Activated T-helper 1 cell treated with anti-CD3 and anti-CD28 coated beads, Interleukin-2, amount 50 U/mL, for 16 hours (primary cell): ENCODE measurements around the gene SUPT3H.

Source experiments
- DNase-seq, 2 donors: peaks; one replicate each; pipeline ENCODE4 v3.0.0-alpha.2; 2020; ENCODE audit warnings: low read depth in 1 of 2, low spot score in 1 of 2

SUPT3H gene

GRCh38 chr6:45129051-45129450 lies 248.7 kb downstream of the SUPT3H start:
- no peak for DNase-seq

DNA sequence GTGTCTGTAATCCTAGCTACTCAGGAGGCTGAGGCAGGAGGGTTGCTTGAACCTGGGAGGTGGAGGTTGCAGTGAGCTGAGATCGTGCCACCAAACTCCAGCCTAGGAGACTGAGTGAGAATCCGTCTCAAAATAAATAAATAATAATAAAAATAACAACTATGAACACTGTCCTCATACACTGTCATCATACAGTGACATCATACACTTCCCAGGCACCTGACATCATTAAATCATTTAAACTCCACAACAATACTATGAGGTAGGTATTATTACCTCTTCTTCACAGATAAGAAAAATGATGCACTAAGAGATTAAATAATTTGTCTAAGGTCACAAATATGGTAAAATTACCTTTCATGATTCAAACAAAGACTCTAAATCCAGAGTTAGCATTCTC lies 250.5 kb downstream of the SUPT3H start:
- DNase-seq = no peak

DNA sequence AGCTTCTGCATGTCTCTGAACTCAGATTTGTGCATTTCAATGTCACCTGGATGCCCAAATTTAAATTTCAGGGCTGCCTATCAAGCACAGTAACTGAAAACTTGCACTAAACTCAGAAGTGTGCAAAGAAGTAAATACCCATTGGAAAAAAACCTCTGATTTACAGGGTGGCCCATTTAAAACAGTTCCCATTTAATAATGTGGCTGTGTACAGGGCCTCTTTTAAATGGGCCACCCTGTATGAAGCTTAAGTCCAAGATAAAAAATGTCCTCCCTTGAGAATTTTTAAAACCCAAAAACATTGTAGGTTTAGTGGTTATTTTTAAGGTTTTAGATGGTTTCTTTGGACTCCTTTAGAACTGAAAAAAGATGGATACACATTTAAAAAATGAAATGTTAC lies 251.7 kb downstream of the SUPT3H start:
- no peak for DNase-seq

GRCh38 chr6:45123023-45123422 lies 254.7 kb downstream of the SUPT3H start:
- no peak for DNase-seq

- DNase-seq = no peak
Observed at GRCh38 chr6:45118754-45119153, 259.0 kb downstream of the SUPT3H start.

DNA sequence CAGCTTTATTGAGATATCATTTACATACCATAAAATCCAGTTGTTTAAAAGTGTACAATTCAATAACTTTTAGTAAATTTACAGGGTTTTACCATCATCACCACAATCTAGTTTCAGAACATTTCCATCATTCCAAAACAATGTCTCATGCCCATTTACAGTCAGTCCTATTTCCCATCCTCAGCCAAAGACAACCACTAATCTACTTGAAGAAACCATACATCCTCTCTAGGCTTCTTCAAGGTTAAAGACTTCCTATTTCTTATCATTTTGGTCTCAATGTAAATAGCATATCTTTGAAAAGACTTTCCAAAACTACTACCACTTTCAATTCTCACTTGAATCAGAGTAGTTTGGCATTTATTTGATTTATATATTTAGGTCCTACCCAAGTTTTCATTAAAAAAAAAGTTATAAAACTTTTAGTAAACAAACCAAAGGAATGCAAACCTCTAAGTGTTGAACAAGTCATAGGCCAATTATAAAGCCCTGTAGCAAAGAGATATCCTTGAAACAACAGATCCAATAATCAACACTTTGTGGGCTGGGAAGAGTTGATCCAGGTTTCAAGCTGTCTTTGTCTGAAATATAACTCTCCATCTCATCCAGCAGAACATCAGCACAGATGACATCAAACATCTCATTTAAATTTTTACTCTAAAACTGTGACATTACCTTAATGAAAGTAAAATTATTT lies 260.9 kb downstream of the SUPT3H start:
- no peak for DNase-seq

GRCh38 chr6:45115696-45116095 lies 262.0 kb downstream of the SUPT3H start:
- no peak for DNase-seq

DNA sequence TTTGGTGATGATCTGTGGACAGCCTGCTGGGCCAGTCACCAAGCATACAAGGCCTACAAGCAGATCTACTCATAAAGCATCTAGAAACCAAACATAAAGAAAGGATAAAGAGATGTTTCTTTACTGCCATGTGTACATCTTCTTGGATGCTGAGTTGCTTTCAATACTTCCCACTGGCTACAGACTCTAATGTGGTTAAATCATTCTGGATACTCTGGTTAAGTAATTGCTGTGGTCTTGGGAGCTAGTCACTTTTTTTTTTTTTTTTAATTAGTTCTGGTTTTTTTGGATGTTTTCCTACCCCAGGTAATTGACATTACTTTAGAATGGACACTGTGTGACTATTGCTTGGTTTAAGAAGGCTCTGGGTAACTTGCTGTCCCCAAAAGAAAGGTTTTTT lies 265.0 kb downstream of the SUPT3H start:
- no peak for DNase-seq

GRCh38 chr6:45109551-45109950 lies 268.2 kb downstream of the SUPT3H start:
- no peak for DNase-seq

DNA sequence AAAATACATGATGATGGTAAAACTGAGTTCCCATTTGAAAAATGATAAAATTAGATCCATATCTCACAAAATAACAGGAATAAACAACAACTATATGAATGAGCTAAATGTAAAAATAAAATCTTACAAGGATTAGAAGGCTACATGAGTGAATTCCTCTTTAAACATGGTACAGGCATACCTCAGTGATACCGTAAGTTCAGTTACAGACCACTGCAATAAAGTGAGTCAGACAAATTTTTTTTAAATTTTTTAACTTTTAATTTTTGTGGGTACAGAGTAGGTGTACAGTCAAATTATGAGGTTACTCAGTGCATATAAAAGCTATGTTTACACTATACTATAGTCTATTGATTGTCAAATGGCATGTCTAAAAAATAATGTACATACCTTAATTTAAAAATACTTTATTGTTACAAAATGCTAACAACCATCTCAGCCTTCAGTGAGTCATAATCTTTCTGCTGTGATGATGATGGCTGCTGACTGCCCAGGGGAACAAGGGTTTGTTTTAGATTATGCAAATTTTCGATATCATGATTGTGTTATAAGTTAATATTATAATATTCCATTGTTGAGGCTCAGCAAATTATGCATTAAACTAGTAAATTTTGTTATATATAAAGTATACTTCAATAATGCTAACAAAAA lies 272.4 kb downstream of the SUPT3H start:
- DNase-seq = no peak

- no peak for DNase-seq
Observed at GRCh38 chr6:45104429-45104828, 273.3 kb downstream of the SUPT3H start.

GRCh38 chr6:45098256-45098655 lies 279.5 kb downstream of the SUPT3H start:
- DNase-seq = no peak

DNA sequence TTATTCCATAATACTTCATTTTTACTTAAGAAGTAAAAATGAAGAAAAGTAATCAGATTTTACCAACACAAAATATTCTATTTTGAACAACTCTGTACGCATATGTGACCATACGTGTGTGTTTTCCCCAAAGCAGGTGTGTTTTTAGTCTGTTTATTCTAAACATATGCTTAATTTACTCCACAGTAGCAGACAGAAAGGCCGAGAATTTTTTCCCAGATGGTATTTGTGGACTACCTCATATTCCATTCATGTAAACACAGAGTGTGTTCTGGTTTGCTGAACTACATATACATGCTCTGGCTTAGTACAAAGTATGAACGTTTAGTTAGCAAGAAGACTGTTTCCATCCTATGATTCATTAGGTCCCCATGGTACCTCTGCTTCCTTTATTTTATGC lies 282.9 kb downstream of the SUPT3H start:
- no peak for DNase-seq

DNA sequence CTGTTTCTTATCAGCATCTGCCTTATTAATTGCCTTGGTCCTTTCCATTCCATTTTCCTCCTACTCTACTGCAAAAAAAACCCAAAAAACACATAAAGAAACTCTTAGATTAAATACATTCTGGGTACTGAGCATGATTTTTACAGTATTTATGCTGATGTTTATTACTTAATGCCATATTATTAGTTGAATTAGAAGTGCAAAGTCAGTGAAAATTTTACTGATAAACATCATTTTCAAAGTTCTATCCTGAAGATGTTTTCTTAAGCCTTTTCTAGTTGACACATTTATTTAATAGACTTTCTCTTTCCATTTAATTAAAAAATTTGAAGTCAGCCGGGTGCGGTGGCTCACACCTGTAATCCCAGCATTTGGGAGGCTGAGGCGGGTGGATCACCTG lies 285.6 kb downstream of the SUPT3H start:
- DNase-seq = no peak

DNA sequence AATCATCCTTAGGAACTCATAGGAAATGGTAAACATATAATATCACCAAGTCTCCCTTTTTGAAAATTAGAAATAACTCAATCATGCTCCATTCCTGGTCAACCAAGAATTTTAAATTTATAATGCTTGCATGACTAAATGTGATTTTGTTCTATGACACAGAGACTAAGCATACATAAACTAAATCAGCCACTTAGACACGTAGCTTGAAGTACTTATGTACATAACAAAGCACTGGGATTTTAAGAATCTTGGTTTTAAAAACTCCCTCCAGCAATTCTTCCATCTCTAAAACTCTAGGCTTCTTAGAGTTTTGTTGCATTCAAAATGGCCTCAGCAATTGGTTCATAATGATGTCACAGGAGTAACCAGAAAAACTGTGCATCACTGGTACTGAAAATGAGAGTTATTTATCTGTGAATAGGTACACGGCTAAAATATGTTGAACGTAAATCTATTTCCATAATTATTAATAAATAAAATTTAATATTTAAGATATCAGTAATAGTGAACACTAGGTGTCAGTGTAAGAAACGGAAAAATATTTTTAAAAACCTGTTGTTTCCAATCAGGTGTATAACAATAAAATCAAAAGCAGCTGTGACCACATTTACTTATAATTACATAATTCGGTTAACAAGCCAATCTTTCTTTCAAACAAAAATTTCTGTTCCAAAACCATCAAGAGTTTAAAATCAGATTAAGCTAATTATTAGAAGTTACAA lies 291.2 kb downstream of the SUPT3H start:
- no peak for DNase-seq

DNA sequence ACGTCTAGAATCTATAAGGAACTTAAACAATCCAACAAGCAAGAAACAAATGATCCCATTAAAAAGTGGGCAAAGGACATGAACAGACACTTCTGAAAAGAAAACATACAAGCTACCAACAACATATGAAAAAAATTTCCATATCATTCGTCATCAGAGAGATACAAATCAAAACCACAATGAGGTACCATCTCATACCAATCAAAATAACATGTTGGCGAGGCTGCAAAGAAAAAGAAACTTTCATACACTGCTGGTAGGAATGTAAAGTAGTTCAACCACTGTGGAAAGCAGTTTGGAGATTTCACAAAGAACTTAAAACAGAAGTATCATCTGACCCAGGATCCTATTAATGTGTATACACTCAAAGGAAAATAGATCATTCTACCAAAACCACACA lies 293.5 kb downstream of the SUPT3H start:
- DNase-seq = no peak

GRCh38 chr6:45082091-45082490 lies 295.6 kb downstream of the SUPT3H start:
- DNase-seq = no peak

DNA sequence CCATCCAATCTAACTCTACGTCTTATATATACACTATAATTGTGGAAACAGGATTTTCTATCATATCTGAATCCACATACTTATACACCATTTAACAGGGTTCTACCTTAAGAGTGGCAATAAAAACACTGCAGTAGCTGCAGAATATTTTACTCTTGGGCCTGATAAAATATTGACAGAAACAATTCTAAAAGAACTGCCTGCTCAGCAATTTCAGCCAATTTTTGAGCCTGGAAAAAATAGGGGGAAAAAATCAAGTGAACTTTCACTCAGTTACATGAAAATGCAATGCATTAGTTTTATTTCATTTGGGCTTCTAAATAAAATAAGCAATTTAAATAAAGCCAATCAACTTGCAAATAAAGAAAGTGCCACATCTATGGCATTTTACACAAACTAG lies 296.1 kb downstream of the SUPT3H start:
- DNase-seq = no peak

DNA sequence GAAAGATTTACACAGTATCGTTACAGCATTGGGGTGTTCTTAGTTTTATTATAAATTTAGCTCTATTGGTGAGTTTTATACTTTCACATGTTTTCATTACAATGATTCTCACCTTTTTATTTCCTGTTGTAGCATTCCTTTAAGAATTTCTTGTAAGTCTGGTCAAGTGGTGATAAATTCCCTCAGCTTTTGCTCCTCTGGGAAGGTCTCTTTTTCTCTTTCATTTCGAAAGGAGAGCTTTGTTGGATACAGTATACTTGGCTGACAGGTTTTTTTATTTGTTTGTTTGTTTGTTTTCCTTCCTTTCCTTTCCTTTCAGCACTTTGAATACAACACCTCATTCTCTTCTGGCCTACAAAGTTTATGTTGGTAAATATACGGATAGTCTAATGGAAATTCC lies 299.3 kb downstream of the SUPT3H start:
- no peak for DNase-seq

- no peak for DNase-seq
Observed at GRCh38 chr6:45076217-45076930, 301.4 kb downstream of the SUPT3H start.

DNA sequence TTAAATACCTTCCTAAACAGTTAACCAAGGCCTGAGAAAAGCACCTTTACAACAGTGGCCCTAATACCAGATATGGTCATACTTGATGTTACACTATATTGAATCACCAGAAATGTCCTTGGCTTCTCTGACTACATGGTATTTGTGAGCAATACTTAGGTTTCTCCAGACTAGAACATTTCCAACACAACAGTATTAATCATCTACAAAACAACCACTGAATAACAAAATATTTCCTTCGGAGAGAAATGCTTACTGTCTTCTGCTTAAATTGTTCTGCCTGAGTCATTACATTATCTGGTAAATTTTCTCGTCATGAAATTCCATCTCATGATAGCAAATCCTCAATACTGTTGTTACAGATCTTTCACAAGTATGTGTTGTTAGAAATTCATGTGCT lies 302.5 kb downstream of the SUPT3H start:
- DNase-seq = no peak

DNA sequence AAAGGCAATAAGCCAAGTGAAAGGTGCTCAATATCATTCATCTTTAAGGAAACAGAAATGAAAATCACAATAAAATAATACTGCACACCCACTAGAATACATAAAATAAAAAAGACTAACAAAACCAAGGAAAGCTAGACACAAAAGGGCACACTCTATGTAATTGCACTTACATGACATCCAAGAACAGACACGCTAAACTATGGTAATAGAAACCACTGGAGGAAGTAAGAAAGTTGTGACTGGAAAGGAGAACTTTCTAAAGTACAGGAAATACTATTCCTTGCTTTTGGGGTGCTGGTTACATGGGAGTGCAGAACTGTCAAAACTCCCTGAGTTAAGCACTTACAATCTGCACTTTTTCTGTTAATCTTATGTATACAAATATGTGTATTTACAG lies 303.3 kb downstream of the SUPT3H start:
- no peak for DNase-seq
